IPS-18a (cell line): ENCODE measurements around the gene EFCAB6.

Experiments
- H3K27ac ChIP-seq: one replicate; pipeline ENCODE4 v1.5.1; 2013; ENCODE audit warnings: low read length
- H3K27me3 ChIP-seq: one replicate; pipeline ENCODE4 v1.6.1; 2013; ENCODE audit warnings: mild to moderate bottlenecking, low read length; ENCODE audit not compliant: control insufficient read depth, insufficient read depth
- H3K36me3 ChIP-seq: one replicate; pipeline ENCODE4 v1.6.1; 2013; ENCODE audit warnings: low read depth, low read length; ENCODE audit not compliant: control insufficient read depth
- H3K4me1 ChIP-seq: one replicate; pipeline ENCODE4 v1.6.1; 2013; ENCODE audit warnings: low read depth, low read length; ENCODE audit not compliant: control insufficient read depth
- H3K4me3 ChIP-seq: one replicate; pipeline ENCODE4 v1.5.1; 2013; ENCODE audit warnings: low read length
- H3K9ac ChIP-seq: one replicate; pipeline ENCODE4 v1.6.1; 2013; ENCODE audit warnings: mild to moderate bottlenecking, low read length, moderate library complexity
- H3K9me3 ChIP-seq: one replicate; pipeline ENCODE4 v1.6.1; 2013; ENCODE audit warnings: low read depth, low read length; ENCODE audit not compliant: control insufficient read depth

Gene EFCAB6

DNA sequence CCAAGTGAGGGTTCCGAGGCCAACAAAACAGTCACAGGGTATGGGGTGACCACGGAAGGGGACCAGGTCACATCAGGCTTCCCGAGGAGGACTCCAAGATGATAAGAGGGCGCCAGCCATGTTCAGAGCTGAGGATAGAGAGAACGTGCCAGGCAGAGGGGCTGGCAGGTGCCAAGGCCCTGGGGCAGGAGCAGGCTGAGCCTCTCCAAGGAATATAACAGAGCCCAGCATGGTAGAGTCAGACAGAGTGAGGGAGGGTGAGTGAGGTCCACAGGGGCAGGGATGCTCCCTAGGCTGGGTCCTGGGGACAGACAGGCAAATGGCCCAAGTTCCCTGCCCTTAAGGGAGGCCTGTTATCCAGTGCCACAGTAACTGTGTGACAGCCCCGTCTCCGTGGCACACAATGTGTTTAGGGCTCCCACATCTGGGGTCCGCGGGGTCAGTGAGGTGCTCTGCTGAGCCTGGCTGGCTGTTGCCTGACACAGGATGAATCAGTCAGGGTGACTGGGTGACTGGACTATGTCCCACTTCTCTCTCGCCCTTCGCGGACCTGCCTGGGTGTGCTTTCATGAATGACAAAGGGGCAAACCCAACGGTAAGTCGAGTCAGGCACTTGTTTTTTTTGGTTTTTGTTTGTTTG, 295.0 kb downstream of the EFCAB6 start:
- Histone ChIP-seq H3K9me3 (no peaks in the 10 kb centered on the region), H3K4me1 (no peaks in the 10 kb centered on the region), H3K27me3 (no peaks in the 10 kb centered on the region), H3K36me3 (no peaks in the 10 kb centered on the region), H3K4me3 (no peak overlapping the region), H3K27ac (no peak overlapping the region), H3K9ac (no peak overlapping the region)

DNA sequence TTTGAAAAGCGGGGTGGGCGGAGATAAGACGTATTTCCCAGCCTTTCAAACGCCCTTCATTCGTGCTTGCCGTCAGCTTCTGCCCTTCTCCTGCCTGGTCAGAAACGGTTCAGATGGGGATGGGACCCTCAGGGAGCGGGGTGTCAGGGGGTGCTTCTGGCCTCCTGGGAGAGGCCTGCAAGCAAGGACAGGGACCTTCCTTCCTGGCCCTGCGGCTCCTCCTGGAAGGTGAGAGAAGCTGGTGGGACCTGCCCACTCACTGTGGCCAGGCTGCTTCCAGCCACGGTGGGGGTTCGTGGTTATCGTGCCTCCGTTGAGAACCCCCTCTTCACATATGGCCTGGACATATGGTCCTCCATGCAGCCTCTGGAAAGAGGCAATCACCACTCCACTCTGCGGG, 295.7 kb downstream of the EFCAB6 start:
- H3K27me3 ChIP-seq, result no peaks in the 10 kb centered on the region
- H3K27ac ChIP-seq, result no peak overlapping the region
- H3K9me3 ChIP-seq, result no peaks in the 10 kb centered on the region
- no peak overlapping the region for H3K4me3 ChIP-seq
- H3K9ac ChIP-seq, result no peak overlapping the region
- no peaks in the 10 kb centered on the region for H3K4me1 ChIP-seq
- no peaks in the 10 kb centered on the region for H3K36me3 ChIP-seq

DNA sequence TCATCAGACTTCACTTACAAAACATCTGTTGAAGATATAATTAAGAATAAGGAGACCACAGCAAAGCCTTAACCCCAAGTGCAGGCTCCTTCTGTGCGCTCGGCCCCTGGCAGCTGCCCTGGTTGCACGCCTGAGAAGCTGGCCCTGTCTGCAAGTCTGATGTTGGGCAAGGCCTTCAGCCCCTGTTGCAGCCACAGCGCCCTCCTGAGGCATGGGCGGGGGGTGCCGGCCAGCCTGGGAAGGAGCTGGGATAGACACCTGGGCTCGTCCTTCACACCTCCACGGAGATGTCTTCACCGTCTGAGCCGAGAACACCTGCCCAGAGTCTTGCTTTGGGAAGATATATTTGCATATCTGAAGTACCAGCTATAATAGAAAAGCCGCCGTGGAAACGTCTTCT, 296.2 kb downstream of the EFCAB6 start:
- no peak overlapping the region for H3K4me3 ChIP-seq
- no peaks in the 10 kb centered on the region for H3K4me1 ChIP-seq
- no peaks in the 10 kb centered on the region for H3K9me3 ChIP-seq
- no peaks in the 10 kb centered on the region for H3K36me3 ChIP-seq
- H3K27me3 ChIP-seq, result no peaks in the 10 kb centered on the region
- H3K9ac ChIP-seq, result no peak overlapping the region
- H3K27ac ChIP-seq, result no peak overlapping the region

DNA sequence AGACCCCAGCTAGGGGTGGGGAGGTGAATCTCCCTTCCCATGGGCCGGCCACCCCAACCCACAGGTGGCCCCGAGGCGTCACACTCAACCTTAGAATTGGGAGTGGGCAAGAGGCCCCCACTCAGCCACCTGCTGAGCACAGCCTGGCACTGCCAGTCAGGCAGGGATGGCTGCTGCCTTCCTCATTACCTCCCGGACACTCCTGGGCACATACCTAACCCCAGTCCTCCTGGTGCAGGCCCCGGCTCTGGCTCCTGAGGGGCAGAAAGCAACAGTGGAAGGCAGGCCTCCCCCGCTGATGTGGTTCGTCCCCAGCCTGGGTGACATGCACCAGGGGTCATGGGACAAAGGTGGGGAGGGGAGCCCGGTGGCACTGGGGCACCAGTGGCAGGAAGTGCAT, 296.7 kb downstream of the EFCAB6 start:
- H3K27me3 ChIP-seq, result no peaks in the 10 kb centered on the region
- H3K27ac ChIP-seq, result no peak overlapping the region
- H3K4me3 ChIP-seq, result no peak overlapping the region
- no peaks in the 10 kb centered on the region for H3K9me3 ChIP-seq
- H3K36me3 ChIP-seq, result no peaks in the 10 kb centered on the region
- no peaks in the 10 kb centered on the region for H3K4me1 ChIP-seq
- no peak overlapping the region for H3K9ac ChIP-seq

DNA sequence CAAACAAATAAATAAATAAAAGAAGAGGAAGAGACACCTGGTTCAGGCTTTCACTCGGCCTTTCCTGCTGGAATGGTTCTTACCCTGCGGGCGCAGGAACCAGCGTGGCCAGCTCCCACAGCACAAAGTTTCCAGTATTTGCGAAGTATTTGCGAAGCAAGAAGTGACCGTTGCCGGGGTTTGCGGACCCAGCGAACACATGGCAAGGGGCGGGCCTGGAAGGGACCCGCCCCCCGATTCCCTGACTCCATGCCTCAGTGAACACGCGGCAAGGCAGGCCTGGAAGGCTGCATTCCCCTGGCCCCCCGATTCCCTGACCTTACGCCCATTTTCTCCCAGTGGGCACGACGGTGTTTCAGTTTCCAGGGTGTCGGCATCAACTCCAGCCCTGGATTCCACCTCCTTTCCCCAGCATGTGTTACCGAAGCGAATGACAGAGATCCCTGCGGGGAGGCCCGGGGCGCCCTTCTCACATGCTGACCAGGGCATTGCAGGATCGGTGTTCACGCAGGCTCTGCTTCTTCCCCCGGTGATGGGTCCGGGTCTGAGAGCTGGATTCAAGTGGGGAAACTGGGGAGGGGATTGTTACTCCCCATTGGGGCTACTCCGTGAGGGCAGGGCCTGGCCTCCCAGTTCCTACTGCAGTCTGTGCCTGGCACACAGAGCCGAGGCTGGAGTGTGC, 297.5 kb downstream of the EFCAB6 start:
- no peaks in the 10 kb centered on the region for H3K9me3 ChIP-seq
- H3K9ac ChIP-seq, result no peak overlapping the region
- no peak overlapping the region for H3K4me3 ChIP-seq
- no peaks in the 10 kb centered on the region for H3K4me1 ChIP-seq
- no peaks in the 10 kb centered on the region for H3K36me3 ChIP-seq
- no peak overlapping the region for H3K27ac ChIP-seq
- no peaks in the 10 kb centered on the region for H3K27me3 ChIP-seq

DNA sequence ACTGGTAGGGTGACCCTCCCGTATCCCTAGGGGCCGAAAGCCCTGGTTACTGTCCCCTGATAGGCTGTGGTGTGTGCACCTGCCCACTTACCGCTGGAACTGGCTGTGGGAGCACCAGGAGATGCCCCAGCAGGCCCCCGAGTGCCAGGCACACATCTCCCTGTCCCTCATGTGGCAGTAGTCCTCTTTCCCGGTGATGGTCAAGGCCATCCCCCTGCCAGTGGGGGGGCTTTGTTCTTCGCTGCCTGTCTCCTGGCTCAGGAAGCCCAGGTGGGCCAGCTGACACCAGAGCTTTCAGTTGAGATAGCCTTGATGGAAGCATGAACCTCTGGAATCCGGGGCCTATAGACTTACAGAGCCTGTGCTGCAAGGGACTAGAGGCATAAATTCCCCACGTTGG, 299.8 kb downstream of the EFCAB6 start:
- Histone ChIP-seq H3K27ac (no peak overlapping the region), H3K27me3 (no peaks in the 10 kb centered on the region), H3K36me3 (no peaks in the 10 kb centered on the region), H3K4me3 (no peak overlapping the region), H3K4me1 (no peaks in the 10 kb centered on the region), H3K9ac (no peak overlapping the region), H3K9me3 (no peaks in the 10 kb centered on the region)

DNA sequence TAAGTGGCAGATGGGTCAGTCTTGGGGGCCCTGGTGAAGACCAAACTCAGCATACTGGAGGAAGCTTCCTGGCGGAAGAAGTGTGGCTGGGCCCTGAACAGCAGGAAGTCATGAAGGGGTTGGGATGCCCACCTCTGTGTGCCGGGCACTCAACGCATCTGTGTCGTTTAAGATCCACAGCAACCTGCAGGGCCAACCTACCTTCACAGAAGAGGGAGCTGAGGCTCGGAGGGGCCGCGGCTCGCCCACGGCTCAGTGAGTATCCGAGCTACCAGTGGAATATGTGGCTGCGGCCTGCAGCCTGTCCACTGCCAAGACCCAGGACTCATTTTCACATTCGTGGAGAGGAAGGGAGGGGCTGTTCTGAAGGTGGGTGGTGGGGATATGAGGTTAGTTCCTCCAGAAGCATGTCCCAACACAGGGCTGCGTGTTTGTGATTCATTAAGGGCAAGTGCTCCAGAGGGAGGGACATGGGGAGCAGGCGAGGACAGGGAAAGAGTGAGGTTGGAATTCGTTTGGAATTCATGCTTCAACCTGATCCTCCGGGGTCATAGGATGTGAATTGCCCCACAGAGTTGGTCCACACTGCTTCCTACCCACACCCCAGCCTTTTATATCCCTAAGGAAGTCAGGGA, 300.7 kb downstream of the EFCAB6 start:
- Histone ChIP-seq H3K4me3 (no peak overlapping the region), H3K36me3 (no peaks in the 10 kb centered on the region), H3K9ac (no peak overlapping the region), H3K4me1 (no peaks in the 10 kb centered on the region), H3K9me3 (no peaks in the 10 kb centered on the region), H3K27ac (no peak overlapping the region), H3K27me3 (no peaks in the 10 kb centered on the region)

DNA sequence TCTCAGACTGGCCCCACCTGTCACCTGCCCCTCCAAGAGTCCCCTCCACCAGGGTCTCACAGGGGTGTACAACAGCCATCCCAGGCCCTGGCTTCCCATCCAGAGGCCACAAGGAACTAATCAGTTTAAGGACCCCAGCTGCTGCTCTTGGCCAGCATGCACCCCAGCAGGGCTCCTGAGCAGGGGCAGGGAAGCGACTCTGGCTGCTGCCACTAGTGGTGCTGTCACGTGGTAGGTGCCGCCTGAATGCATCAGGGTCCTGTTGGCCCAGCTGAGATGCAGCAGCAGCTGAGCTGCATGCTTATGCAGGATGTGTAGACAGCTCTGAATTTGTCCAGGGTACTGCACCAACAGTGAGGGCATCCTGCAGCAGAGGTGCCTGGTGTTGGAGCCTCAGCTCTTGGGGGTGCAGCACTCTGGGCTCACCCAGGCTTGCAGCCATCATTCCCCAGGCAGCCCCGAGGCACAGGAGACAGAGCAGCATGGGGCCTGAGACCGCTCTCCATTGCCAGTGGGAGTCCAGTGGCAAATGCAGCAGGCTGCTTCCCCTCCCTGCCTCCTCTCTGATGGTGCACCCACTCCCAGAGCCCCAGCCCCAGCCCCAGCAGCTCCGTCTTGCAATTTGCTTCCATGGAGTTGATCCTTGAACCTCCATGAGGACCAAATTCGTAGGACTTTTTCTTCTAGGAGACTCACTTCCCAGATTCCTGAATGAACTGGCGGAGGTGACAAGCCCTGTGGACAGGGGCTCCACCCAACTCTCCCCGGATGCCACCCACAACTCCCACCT, 301.6 kb downstream of the EFCAB6 start:
- H3K36me3 ChIP-seq, result no peaks in the 10 kb centered on the region
- no peak overlapping the region for H3K9ac ChIP-seq
- H3K27ac ChIP-seq, result no peak overlapping the region
- H3K9me3 ChIP-seq, result no peaks in the 10 kb centered on the region
- H3K4me1 ChIP-seq, result no peaks in the 10 kb centered on the region
- no peak overlapping the region for H3K4me3 ChIP-seq
- no peaks in the 10 kb centered on the region for H3K27me3 ChIP-seq

DNA sequence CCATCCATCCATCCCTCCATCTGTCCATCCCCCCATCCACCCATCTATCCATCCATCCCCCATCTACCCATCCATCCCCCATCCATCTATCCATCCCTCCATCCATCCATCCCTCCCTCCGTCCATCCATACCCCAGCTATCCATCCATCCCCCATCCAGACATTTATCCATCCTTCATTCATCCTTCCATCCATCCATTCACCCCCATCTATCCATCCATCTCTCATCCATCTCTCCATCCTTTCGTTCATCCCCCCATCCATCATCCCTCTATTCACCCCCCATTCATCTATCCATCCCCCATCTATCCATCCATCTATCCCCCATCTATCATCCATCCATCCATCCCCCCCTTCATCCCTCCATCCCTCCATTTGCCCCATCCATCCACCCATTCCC, 302.8 kb downstream of the EFCAB6 start:
- H3K4me3 ChIP-seq, result no peak overlapping the region

DNA sequence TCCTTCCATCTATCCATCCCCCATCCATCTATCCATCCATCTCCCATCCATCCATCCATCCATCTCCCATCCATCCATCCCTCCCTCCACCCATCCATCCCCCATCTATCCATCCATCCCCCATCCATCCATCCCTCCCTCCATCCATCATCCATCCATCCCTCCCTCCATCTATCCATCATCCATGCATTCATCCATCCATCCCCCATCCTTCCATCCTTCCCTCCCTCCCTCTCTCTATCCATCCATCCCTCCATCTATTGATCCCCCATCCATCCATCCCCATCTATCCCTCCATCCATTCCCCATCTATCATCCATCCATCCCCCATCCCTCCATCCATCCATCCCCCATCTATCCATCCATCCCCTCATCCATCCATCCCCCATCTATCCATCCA, 303.6 kb downstream of the EFCAB6 start:
- no peak overlapping the region for H3K27ac ChIP-seq

More for the DNA sequence above, 302.8 kb downstream of the EFCAB6 start:
- no peaks in the 10 kb centered on the region for H3K4me1 ChIP-seq
- no peak overlapping the region for H3K27ac ChIP-seq
- no peaks in the 10 kb centered on the region for H3K27me3 ChIP-seq
- H3K9me3 ChIP-seq, result no peaks in the 10 kb centered on the region
- H3K9ac ChIP-seq, result no peak overlapping the region
- no peaks in the 10 kb centered on the region for H3K36me3 ChIP-seq

DNA sequence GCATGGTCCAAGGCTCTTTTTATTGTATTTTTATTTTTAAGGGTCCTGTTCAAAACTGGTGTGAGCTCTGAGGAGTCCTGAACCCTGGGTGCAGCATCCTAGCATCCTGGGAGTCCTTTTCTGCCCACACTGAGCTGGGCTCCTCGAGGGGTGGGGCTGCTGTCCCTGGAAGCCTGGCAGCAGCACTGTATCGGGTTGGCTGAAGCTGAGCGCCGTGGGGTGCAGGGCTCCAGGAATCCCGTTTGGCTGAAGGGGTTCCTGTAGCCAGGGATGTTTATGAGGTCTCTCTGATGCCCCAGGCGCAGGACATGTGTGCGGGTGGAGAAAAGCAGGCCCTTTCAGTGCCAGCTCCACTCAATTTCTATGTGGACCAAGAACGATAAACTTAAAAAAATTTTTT, 304.9 kb downstream of the EFCAB6 start:
- Histone ChIP-seq H3K9me3 (no peaks in the 10 kb centered on the region), H3K9ac (no peak overlapping the region), H3K36me3 (no peaks in the 10 kb centered on the region)

More for the DNA sequence above, 303.6 kb downstream of the EFCAB6 start:
- no peaks in the 10 kb centered on the region for H3K27me3 ChIP-seq
- no peak overlapping the region for H3K9ac ChIP-seq
- no peaks in the 10 kb centered on the region for H3K4me1 ChIP-seq
- H3K36me3 ChIP-seq, result no peaks in the 10 kb centered on the region
- H3K4me3 ChIP-seq, result no peak overlapping the region
- no peaks in the 10 kb centered on the region for H3K9me3 ChIP-seq

More for the DNA sequence above, 304.9 kb downstream of the EFCAB6 start:
- Histone ChIP-seq H3K27ac (no peak overlapping the region), H3K4me3 (no peak overlapping the region), H3K27me3 (no peaks in the 10 kb centered on the region), H3K4me1 (no peaks in the 10 kb centered on the region)
